BLaER1 treated with 17β-estradiol and CSF1 and Interleukin-3, amounts not matched to agents 10 nM and 100 nM (cell line): Measurements from ENCODE around the gene DMRTA2.

Experiments
- H3K27ac ChIP-seq, 11 experiments: shearing (Covaris generic); formaldehyde crosslinking; 2 replicates each; pipeline ENCODE4 v1.8.1; 2022
- H3K27me3 ChIP-seq, 11 experiments: shearing (Covaris generic); formaldehyde crosslinking; 2 replicates each; pipeline ENCODE4 v1.8.1; 2022
- H3K36me3 ChIP-seq, 11 experiments: shearing (Covaris generic); formaldehyde crosslinking; 2 replicates each; pipeline ENCODE4 v1.8.1; 2022
- H3K4me1 ChIP-seq, 10 experiments: shearing (Covaris generic); formaldehyde crosslinking; 2 replicates each; pipeline ENCODE4 v1.8.1; 2022
- H3K4me2 ChIP-seq, 11 experiments: shearing (Covaris generic); formaldehyde crosslinking; 2 replicates each; pipeline ENCODE4 v1.8.1; 2022
- H3K4me3 ChIP-seq, 10 experiments: shearing (Covaris generic); formaldehyde crosslinking; 2 replicates each; pipeline ENCODE4 v1.8.1; 2022
- H3K9ac ChIP-seq, 11 experiments: shearing (Covaris generic); formaldehyde crosslinking; 2 replicates each; pipeline ENCODE4 v1.8.1; 2022
- H3K9me3 ChIP-seq, 11 experiments: shearing (Covaris generic); formaldehyde crosslinking; replicated peaks in 1 of 11; 2 replicates each; pipeline ENCODE4 v1.8.1; 2022
- H4K20me1 ChIP-seq, 11 experiments: shearing (Covaris generic); formaldehyde crosslinking; 2 replicates each; pipeline ENCODE4 v1.8.1; 2022
- Cebpa-rat ChIP-seq, 11 experiments: shearing (Covaris generic); IDR thresholded peaks; 2 replicates each; pipeline ENCODE4 v1.8.1; 2022

The DMRTA2 gene

GRCh38 chr1:50371749-50372148, 51.5 kb downstream of the DMRTA2 start:
- no peaks in the 10 kb centered on the region for H3K4me1 ChIP-seq
- H3K27ac ChIP-seq: no peak overlapping the region
- H3K4me2 ChIP-seq: no peak overlapping the region
- H3K4me3 ChIP-seq: no peak overlapping the region
- no peaks in the 10 kb centered on the region for H4K20me1 ChIP-seq
- H3K36me3 ChIP-seq: no peaks in the 10 kb centered on the region
- H3K27me3 ChIP-seq: no peaks in the 10 kb centered on the region
- H3K9me3 ChIP-seq: peaks cover 15 to 22% (median 17%) of the 10 kb centered on the region in 11 experiments
- no peak for TF ChIP-seq Cebpa-rat (IDR thresholded peaks at IDR 0.05)
- no peak overlapping the region for H3K9ac ChIP-seq

GRCh38 chr1:50369830-50370229, 53.4 kb downstream of the DMRTA2 start:
- H3K27me3 ChIP-seq: no peaks in the 10 kb centered on the region
- H3K4me3 ChIP-seq: no peak overlapping the region
- H3K9me3 ChIP-seq: peaks cover 5 to 9% (median 7%) of the 10 kb centered on the region in 11 experiments
- H3K4me1 ChIP-seq: no peaks in the 10 kb centered on the region
- H3K36me3 ChIP-seq: no peaks in the 10 kb centered on the region
- H3K4me2 ChIP-seq: no peak overlapping the region
- H4K20me1 ChIP-seq: no peaks in the 10 kb centered on the region
- H3K27ac ChIP-seq: no peak overlapping the region
- H3K9ac ChIP-seq: no peak overlapping the region
- no peak for TF ChIP-seq Cebpa-rat (IDR thresholded peaks at IDR 0.05)

- H3K27ac ChIP-seq: no peak overlapping the region
- H3K36me3 ChIP-seq: no peaks in the 10 kb centered on the region
- no peak overlapping the region for H3K4me3 ChIP-seq
- no peaks in the 10 kb centered on the region for H4K20me1 ChIP-seq
- no peaks in the 10 kb centered on the region for H3K27me3 ChIP-seq
- TF ChIP-seq Cebpa-rat (IDR thresholded peaks at IDR 0.05): no peak
- no peaks in the 10 kb centered on the region for H3K4me1 ChIP-seq
- peaks cover 0 to 2% (median under 1%) of the 10 kb centered on the region in 11 experiments; a peak in 4 of 22 replicates for H3K9me3 ChIP-seq
- no peak overlapping the region for H3K4me2 ChIP-seq
- H3K9ac ChIP-seq: no peak overlapping the region
Observed at GRCh38 chr1:50369008-50369634, 54.1 kb downstream of the DMRTA2 start.

- Histone ChIP-seq H4K20me1 (no peaks in the 10 kb centered on the region), H3K27me3 (no peaks in the 10 kb centered on the region), H3K27ac (no peak overlapping the region), H3K9me3 (no peaks in the 10 kb centered on the region), H3K9ac (no peak overlapping the region), H3K4me3 (no peak overlapping the region), H3K4me1 (no peaks in the 10 kb centered on the region), H3K4me2 (no peak overlapping the region; a peak in 1 of 22 replicates), H3K36me3 (no peaks in the 10 kb centered on the region)
- TF ChIP-seq Cebpa-rat (IDR thresholded peaks at IDR 0.05): no peak
Observed at GRCh38 chr1:50368179-50369007, 54.9 kb downstream of the DMRTA2 start.
